ENCODE measurements around the gene KCNK5.

- TF ChIP-seq CTCF (IDR thresholded peaks at IDR 0.05) (no peak), POLR2A (IDR thresholded peaks at IDR 0.05) (no peak), EP300 (IDR thresholded peaks at IDR 0.05) (no peak)
Measured at GRCh38 chr6:39167866-39168625, 61.2 kb downstream of the KCNK5 start.
